Lower leg skin (tissue), 3 donors: ENCODE data around the gene POU2AF2.

ENCODE experiments used
- POLR2A ChIP-seq, 2 donors: fragments of 450-650 bp; IDR thresholded peaks; one replicate each; pipeline ENCODE4 v1.6.1; 2016 to 2017; ENCODE audit warnings: antibody characterized with exemption in 2 of 2, mild to moderate bottlenecking in 1 of 2, moderate library complexity in 1 of 2
- TF ChIP-seq, protein P1 (sequence below), 3 donors: fragments of 450-650 bp; IDR thresholded peaks; one replicate each; pipeline ENCODE4 v1.5.1; 2016; ENCODE audit warnings: antibody characterized with exemption in 3 of 3, mild to moderate bottlenecking in 3 of 3, moderate library complexity in 2 of 3

DNA sequence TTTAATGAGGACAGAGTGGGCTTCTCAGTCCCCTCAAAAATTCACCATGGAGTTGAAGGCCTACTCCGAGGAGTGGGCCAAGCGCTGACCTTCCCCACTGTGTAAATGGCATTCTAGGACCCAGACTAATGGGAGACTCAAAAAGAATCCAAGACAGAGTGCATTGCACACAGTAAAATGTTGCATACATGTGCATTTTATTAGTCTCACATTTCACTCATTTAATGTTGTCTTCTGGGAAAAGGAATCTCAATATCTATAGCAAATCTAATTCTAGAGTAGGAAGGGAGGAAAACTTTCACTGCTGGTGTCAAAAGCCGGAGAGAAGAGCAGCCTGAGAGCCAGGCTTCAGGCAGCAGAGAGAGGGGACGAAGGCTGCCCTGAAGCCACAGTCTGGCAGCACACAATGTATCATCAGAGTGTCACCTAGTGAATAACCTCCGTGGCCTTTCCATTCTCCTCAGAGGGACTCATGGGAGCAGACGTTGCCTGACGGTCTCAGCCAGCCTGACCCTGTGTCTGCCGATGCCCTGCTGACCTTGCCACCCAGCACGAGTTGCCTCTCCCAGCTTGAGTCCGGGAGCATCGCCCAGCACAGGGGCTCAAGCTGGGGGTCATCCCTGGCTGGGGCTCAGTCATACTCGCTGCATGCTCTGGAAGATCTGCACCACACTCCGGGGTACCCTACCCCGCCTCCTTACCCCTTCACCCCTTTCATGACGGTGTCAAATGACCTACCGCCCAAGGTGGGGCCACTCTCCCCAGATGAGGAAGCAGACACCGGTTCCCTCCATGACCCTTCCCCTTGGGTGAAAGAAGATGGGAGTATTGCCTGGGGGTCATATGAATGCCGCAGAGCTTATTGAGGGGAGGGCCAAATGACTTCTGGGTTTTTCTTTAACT lies 39.9 kb downstream of the POU2AF2 start:
- TF ChIP-seq, protein P1, sequence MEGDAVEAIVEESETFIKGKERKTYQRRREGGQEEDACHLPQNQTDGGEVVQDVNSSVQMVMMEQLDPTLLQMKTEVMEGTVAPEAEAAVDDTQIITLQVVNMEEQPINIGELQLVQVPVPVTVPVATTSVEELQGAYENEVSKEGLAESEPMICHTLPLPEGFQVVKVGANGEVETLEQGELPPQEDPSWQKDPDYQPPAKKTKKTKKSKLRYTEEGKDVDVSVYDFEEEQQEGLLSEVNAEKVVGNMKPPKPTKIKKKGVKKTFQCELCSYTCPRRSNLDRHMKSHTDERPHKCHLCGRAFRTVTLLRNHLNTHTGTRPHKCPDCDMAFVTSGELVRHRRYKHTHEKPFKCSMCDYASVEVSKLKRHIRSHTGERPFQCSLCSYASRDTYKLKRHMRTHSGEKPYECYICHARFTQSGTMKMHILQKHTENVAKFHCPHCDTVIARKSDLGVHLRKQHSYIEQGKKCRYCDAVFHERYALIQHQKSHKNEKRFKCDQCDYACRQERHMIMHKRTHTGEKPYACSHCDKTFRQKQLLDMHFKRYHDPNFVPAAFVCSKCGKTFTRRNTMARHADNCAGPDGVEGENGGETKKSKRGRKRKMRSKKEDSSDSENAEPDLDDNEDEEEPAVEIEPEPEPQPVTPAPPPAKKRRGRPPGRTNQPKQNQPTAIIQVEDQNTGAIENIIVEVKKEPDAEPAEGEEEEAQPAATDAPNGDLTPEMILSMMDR (IDR thresholded peaks at IDR 0.05), result no peak
- no peak for TF ChIP-seq POLR2A (IDR thresholded peaks at IDR 0.05)
